BE2C (cell line): Measurements from ENCODE around the gene USP37.

Experiments used
- DNase-seq: peaks from one replicate; pipeline ENCODE4 v3.0.0-alpha.2; 2020
- H3K27me3 ChIP-seq: fragments of 250-450 bp; sonication (Bioruptor Pico); 2 replicates; pipeline ENCODE4 v1.5.1; 2020; ENCODE audit warnings: mild to moderate bottlenecking
- H3K36me3 ChIP-seq: fragments of 250-450 bp; sonication (Bioruptor Pico); 2 replicates; pipeline ENCODE4 v1.5.1; 2020; ENCODE audit warnings: mild to moderate bottlenecking
- H3K4me1 ChIP-seq: fragments of 250-450 bp; sonication (Bioruptor Pico); 2 replicates; pipeline ENCODE4 v1.5.1; 2020
- H3K4me3 ChIP-seq: 2 replicates; pipeline ENCODE4 v1.5.1; 2011; ENCODE audit warnings: low read depth, low read length
- H3K9me3 ChIP-seq: fragments of 250-450 bp; sonication (Bioruptor Pico); 2 replicates; pipeline ENCODE4 v1.5.1; 2020
- TF ChIP-seq, protein P1 (sequence below): IDR thresholded peaks from 2 replicates; pipeline ENCODE4 v1.5.1; 2012; ENCODE audit warnings: mild to moderate bottlenecking, low read depth, low read length

The USP37 gene

DNA sequence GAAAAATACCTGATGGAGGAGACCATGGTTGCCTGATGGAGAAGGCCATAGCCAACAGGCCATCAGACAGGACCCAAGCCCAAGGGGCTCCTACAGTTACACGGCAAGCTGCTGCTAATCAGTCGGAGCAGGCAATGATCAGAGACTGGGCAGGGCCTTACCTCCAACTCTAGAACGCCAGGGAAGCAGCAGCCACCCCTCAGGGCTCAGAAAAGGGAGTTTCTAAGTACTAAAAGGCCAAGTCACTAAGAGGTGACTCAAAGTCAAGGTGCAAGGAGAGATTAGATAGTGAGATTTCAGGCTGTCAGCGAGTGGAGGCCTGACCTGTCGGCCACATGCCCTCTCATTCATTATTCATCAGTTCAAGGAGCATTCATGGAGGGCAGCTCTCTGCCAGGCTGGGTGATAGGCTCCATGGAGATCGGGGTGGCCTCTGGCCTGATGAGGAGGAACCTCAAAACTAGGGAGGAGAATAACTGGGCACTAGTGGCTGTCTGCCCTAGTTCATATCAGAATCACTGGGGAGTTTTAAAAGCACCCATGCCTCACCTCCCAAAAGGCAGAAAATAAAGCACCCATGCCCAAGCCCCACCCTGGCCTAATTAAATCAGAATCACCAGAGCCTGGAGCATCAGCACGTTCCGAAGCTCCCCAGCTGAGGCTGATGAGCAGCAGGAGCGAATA is 145.6 kb downstream of the USP37 start:
- no peaks in the 10 kb centered on the region for H3K27me3 ChIP-seq
- TF ChIP-seq, protein P1, sequence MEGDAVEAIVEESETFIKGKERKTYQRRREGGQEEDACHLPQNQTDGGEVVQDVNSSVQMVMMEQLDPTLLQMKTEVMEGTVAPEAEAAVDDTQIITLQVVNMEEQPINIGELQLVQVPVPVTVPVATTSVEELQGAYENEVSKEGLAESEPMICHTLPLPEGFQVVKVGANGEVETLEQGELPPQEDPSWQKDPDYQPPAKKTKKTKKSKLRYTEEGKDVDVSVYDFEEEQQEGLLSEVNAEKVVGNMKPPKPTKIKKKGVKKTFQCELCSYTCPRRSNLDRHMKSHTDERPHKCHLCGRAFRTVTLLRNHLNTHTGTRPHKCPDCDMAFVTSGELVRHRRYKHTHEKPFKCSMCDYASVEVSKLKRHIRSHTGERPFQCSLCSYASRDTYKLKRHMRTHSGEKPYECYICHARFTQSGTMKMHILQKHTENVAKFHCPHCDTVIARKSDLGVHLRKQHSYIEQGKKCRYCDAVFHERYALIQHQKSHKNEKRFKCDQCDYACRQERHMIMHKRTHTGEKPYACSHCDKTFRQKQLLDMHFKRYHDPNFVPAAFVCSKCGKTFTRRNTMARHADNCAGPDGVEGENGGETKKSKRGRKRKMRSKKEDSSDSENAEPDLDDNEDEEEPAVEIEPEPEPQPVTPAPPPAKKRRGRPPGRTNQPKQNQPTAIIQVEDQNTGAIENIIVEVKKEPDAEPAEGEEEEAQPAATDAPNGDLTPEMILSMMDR, result no peak
- no peaks in the 10 kb centered on the region for H3K36me3 ChIP-seq
- no peak for DNase-seq
- H3K4me3 ChIP-seq, result no peak overlapping the region
- no peaks in the 10 kb centered on the region for H3K4me1 ChIP-seq
- H3K9me3 ChIP-seq, result no peaks in the 10 kb centered on the region

DNA sequence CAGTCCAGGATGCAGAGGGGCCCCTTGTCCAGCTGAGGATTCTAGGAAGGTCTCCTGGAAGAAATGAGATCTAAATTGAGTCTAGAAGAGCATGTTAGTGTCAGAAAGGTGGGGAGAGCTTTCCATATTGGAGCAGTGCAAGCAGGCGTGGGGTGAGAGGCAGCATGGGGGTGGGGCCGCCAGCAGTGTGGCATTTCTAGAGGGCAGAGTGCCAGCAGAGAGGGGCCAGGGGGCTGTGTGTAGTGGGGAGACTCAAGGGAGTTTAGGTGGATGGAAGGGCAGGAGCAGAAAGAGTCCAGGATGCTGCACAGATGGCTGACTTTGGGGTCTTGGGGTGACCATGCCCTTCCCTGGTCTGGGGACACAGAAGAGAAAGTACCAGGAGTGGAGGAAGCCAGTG is 147.1 kb downstream of the USP37 start:
- TF ChIP-seq, protein P1, result no peak
- Histone ChIP-seq H3K27me3 (no peaks in the 10 kb centered on the region), H3K4me1 (no peaks in the 10 kb centered on the region), H3K36me3 (no peaks in the 10 kb centered on the region), H3K9me3 (no peaks in the 10 kb centered on the region), H3K4me3 (no peak overlapping the region)
- DNase-seq, result no peak

DNA sequence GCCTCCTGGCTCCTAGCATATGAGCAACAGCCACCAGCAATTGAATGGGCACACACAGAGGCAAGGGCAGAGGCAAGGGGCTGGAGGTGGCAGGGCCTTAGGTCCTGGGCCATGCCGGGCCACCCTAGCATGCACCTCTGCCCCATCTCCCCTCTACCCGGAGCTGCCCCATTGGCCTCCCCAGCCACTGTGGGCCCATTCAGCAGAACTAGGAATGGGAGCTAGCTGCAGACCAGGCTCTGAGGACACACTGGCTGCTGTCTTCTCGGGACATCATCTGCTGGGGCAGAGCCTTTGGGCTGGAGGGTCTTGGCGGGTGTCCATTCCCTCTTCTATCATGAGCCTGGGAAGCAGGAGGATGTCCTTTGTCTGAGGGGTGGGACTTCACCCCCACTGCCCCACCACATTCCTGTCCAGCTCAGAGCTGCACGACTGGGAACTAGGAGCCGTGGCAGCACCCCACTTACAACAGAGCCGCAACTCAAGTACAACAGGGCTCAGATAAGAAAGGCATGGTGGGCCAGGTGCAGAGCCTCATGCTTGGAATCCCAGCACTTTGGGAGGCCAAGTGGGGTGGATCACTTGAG is 148.4 kb downstream of the USP37 start:
- Histone ChIP-seq H3K27me3 (no peaks in the 10 kb centered on the region), H3K36me3 (no peaks in the 10 kb centered on the region)

DNA sequence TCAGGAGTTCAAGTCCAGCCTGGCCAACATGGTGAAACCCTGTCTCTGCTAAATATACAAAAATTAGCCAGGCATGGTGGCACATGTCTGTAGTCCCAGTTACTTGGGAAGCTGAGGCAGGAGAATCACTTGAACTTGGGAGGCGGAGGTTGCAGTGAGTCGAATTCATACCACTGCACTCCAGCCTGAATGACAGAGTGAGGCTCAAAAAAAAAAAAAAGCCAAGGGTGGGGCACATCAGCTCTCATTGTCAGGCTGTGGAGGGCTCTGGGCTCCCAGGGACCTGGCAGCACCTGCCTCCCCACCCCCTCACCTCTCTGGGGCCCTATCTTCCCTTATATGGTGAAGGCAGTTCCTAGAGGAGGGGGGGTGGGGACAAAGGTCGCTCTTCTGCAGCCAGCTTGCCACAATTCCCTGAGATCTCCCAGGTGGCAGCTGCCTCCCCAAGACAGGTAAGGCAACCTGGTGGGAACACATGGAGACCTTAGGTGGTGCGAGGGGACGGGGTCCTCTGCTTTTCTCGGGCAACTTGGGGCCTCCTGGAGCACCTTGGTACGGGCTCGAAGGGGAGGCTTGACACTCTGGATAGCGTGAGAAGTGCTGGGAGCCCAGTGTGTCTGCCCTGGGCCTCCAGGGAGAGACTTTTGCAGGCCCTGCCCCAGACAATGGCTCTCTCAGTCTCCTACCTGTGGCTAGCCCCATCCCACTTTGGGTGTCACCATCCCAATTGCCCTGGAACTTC is 149.3 kb downstream of the USP37 start, which contains the start of gene VIL1:
Gene VIL1 (plus strand): TSS at position 407 of the 742 bp plus-strand sequence. CDS start 4,656 bp downstream, outside the sequence.
- Histone ChIP-seq H3K4me3 (no peak within 1 kb of the TSS), H3K36me3 (no peaks in the 10 kb centered on the region), H3K4me1 (no peaks in the 10 kb centered on the region), H3K9me3 (no peaks in the 10 kb centered on the region), H3K27me3 (no peaks in the 10 kb centered on the region)
- TF ChIP-seq, protein P1, result no peak
- DNase-seq, result no peak

More for the DNA sequence above, 148.4 kb downstream of the USP37 start:
- DNase-seq, result no peak
- H3K4me1 ChIP-seq, result no peaks in the 10 kb centered on the region
- H3K9me3 ChIP-seq, result no peaks in the 10 kb centered on the region
- TF ChIP-seq, protein P1, result no peak
- no peak overlapping the region for H3K4me3 ChIP-seq

- Histone ChIP-seq H3K4me3 (no peak overlapping the region), H3K9me3 (no peaks in the 10 kb centered on the region), H3K36me3 (no peaks in the 10 kb centered on the region), H3K27me3 (no peaks in the 10 kb centered on the region), H3K4me1 (no peaks in the 10 kb centered on the region)
- no peak for DNase-seq
- TF ChIP-seq, protein P1, result no peak
These were observed 149.8 kb downstream of the USP37 start for GRCh38 chr2:218418321-218418716.

DNA sequence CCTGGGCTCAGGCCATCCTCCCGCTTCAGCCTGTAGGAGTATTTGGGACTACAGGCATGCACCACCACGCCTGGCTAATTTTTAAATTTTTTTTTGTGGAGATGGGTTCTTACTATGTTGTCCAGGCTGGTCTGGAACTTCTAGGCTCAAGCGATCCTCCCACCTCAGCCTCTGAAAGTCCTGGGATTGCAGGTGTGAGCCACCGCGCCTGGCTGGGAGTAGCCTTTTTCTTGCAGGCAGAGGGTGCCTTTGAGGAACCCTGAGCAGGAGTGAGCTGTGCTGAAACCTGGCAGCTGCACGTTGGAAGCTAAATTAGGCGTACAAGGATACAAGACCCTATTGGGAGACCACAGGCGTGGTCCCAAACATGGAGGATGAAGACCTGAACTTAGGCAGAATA is 160.4 kb downstream of the USP37 start:
- H3K4me3 ChIP-seq, result no peak overlapping the region

More for the DNA sequence above, 160.4 kb downstream of the USP37 start:
- H3K36me3 ChIP-seq, result peaks cover 15% of the 10 kb centered on the region
- TF ChIP-seq, protein P1, result no peak
- no peak for DNase-seq
- H3K4me1 ChIP-seq, result peaks cover 2% of the 10 kb centered on the region; the same call in 1 of the 2 replicates
- H3K27me3 ChIP-seq, result no peaks in the 10 kb centered on the region; the same call in 1 of the 2 replicates
- H3K9me3 ChIP-seq, result no peaks in the 10 kb centered on the region
